ENCODE results near the gene COMMD6. TPM values are rescaled to one million over a fixed set of nuclear protein-coding genes. Genes with fewer than 3 reads are reported as not detected.

COMMD6 gene
- total and polyA plus RNA-seq, 9 of the 15 experiments (the other 6 are each of a cell fraction or from before 2014, with no cell fraction given) = 32.6 to 116 (median 65.0) TPM

DNA sequence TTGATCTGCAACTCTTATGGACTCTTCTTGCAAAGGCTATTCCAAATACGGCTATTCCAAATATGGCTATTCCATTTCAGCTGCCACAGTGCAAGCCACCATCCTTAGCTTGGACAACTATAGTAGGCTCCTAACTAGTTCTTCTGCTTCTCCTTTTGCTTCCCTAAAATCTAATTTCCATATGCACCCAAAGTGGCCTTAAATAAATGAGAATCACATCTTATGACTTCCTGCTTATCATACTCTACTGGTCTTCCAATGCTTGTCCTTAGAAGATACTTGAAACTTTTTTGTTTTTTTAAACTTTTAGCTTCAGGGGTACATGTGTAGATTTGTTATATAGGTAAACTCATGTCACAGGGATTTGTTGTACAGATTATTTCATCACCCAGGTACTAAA lies 16.8 kb upstream of the COMMD6 start:
- Histone ChIP-seq H3K4me2 (ENCODE audit: insufficient read depth, low read length) (no peak overlapping the region), H4K20me1 (replicated peaks; ENCODE audit: control insufficient read depth, insufficient read depth, low read length) (no peaks in the 10 kb centered on the region), H3K79me2 (ENCODE audit: control insufficient read depth, insufficient read depth, low read length) (peaks cover 54% of the 10 kb centered on the region), H3K36me3 (ENCODE audit: control insufficient read depth, insufficient read depth, low read length) (peaks cover 30% of the 10 kb centered on the region; the same call in 2 of the 3 replicates), H3K9me1 (ENCODE audit: control insufficient read depth, insufficient read depth, low read length) (no peaks in the 10 kb centered on the region), H3K4me1 (replicated peaks in 1 of 2; ENCODE audit: control insufficient read depth in 2 of 2, insufficient read depth in 2 of 2, low read length in 2 of 2) (peaks cover 3 to 6% of the 10 kb centered on the region in 2 experiments; a peak in 3 of 5 replicates), H2AFZ (ENCODE audit: low read depth, low read length) (no peak overlapping the region), H3K9me3 (replicated peaks; ENCODE audit: control insufficient read depth, insufficient read depth, low read depth, low read length) (no peaks in the 10 kb centered on the region), H3K27me3 (ENCODE audit: control insufficient read depth in 2 of 2, insufficient read depth in 2 of 2, low read length in 2 of 2) (no peaks in the 10 kb centered on the region), H3K27ac (ENCODE audit: extremely low read depth, low read depth, low read length) (no peak overlapping the region), H3K9ac (ENCODE audit: insufficient read depth in 1 of 2, low read depth in 2 of 2, low read length in 2 of 2) (no peak overlapping the region), H3K4me3 (no peak overlapping the region)
- DNase-seq (ENCODE audit: extremely low read depth in 1 of 4, low spot score in 3 of 4) = no peak
- no peak for ATAC-seq
- no TSS peak for BruUV-seq (replicated peaks)
- POLR2A ChIA-PET = no interaction called here
- intact Hi-C loops (cut with micrococcal nuclease) = no loop called here
- in situ Hi-C loops (cut with MboI) = loop anchor here (10.0 kb wide), 1 partner anchor 1350 kb away; no protein-coding TSS in a partner anchor
- 100% methylated on average over 1 of the region's 1 CpG for WGBS (ENCODE audit: insufficient coverage, low coverage, missing lambda C conversion rate)
- FAIRE-seq = no peak
- CTCF ChIA-PET (ENCODE audit: low intra/inter-chr PET ratio) = no interaction called here
- no peak for TF ChIP-seq ZNF696 (CRISPR knock-in tag; conservative IDR thresholded peaks at IDR 0.05)
- TF ChIP-seq HMG20B (CRISPR knock-in tag; IDR thresholded peaks at IDR 0.05) = no peak
- TF ChIP-seq SMAD2 (IDR thresholded peaks at IDR 0.05; ENCODE audit: low read depth, low read length) = no peak
- TF ChIP-seq ESRRB (CRISPR knock-in tag; IDR thresholded peaks at IDR 0.05; ENCODE audit: borderline replicate concordance) = no peak
- no peak for TF ChIP-seq KAT2B (IDR thresholded peaks at IDR 0.05; ENCODE audit: low read depth, low read length)
- no peak for TF ChIP-seq RBBP5 (IDR thresholded peaks at IDR 0.05; ENCODE audit: borderline replicate concordance, insufficient read depth, low read length, poor library complexity, severe bottlenecking)
- TF ChIP-seq, protein P1, sequence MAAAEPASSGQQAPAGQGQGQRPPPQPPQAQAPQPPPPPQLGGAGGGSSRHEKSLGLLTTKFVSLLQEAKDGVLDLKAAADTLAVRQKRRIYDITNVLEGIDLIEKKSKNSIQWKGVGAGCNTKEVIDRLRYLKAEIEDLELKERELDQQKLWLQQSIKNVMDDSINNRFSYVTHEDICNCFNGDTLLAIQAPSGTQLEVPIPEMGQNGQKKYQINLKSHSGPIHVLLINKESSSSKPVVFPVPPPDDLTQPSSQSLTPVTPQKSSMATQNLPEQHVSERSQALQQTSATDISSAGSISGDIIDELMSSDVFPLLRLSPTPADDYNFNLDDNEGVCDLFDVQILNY (CRISPR knock-in tag; IDR thresholded peaks at IDR 0.05) = no peak
- TF ChIP-seq PML (IDR thresholded peaks at IDR 0.05; ENCODE audit: low read length) = no peak
- no peak for TF ChIP-seq POLR2AphosphoS5 (IDR thresholded peaks at IDR 0.05; ENCODE audit: control insufficient read depth, insufficient read depth, low read depth, low read length)
- no peak for TF ChIP-seq CBX8 (IDR thresholded peaks at IDR 0.05; ENCODE audit: borderline replicate concordance, extremely low read depth, low read depth, low read length, poor library complexity, severe bottlenecking)

Data from K562 (cell line).